Pancreas (tissue), 10 donors: ENCODE results near the gene TWF2. TPM values are rescaled to one million over a fixed set of nuclear protein-coding genes. Genes with fewer than 3 reads are reported as not detected.
A peak's percentile ranks its signal among the peaks of the same experiment; 100 is the strongest.

Experiments used
- ATAC-seq, 4 donors: fragments of 200-7000 bp; cut with Tn5 transposase; one replicate each; pipeline versions ENCODE4 v1.8.0 to v1.9.1; 2020; ENCODE audit warnings: mild to moderate bottlenecking in 4 of 4, moderate library complexity in 4 of 4
- DNase-seq, 6 donors: peaks; one replicate each; pipeline ENCODE4 v3.0.0-alpha.2; 2020
- FAIRE-seq: peaks from 2 replicates; lab custom pipeline; 2012; peaks lifted over from hg19 to GRCh38; lab: Jason Lieb, UNC
- H3K27ac ChIP-seq, 4 donors: fragments of 200-600 bp; sonication (generic); 1 replicate in 3 of 4; 2 replicates in 1 of 4; pipeline versions ENCODE4 v1.5.0 to v1.8.0; 2020
- H3K27me3 ChIP-seq, 4 donors: fragments of 200-600 bp; one replicate each; pipeline ENCODE4 v1.8.0; 2021
- H3K36me3 ChIP-seq, 3 donors: fragments of 200-600 bp; sonication (generic) in 1 of 3; one replicate each; pipeline versions ENCODE4 v1.5.0 to v1.8.0; 2020 to 2021
- H3K4me1 ChIP-seq, 3 donors: fragments of 200-600 bp; one replicate each; pipeline ENCODE4 v1.8.0; 2021
- H3K4me3 ChIP-seq, 4 donors: fragments of 200-600 bp; sonication (generic) in 2 of 4; one replicate each; pipeline versions ENCODE4 v1.5.0 to v1.8.0; 2020 to 2021
- H3K9me3 ChIP-seq, 4 donors: fragments of 200-600 bp; one replicate each; pipeline ENCODE4 v1.8.0; 2021
- CTCF ChIP-seq, 4 donors: fragments of 200-600 bp; sonication (generic) in 3 of 4; IDR thresholded peaks; one replicate each; pipeline versions ENCODE4 v1.5.0 to v1.8.0; 2021; ENCODE audit warnings: antibody characterized with exemption in 4 of 4
- WGBS, 2 donors: extraction: QIAGEN DNeasy Blood & Tissue Kit; methylation state at CpG; one replicate each; pipeline ENCODE4 v1.1.7; 2013; 5-methylcytosine and 5-hydroxymethylcytosine counted together
- intact Hi-C, 3 donors: fragments of 100-400 bp; cut with DNase I; formaldehyde crosslinking; loops; one replicate each; pipeline versions ENCODE4 v1.11.1 to v1.14.2; 2022
- polyA plus RNA-seq, 2 donors: library from polyadenylated mRNA; stranded (reverse); fragments of 200-250 nt; gene quantifications; one replicate each; pipeline ENCODE4 v1.2.3, GENCODE V29; 2013
- total RNA-seq, 6 donors: library from RNA; stranded (reverse); fragmentation: NEBNext Ultra II Directional in 4 of 6; extraction: Animal tissue kit (Norgen Biotek cat#: 25700) in 4 of 6; gene quantifications; one replicate each; pipeline versions ENCODE4 v1.2.1 to v1.2.4, GENCODE V29; 2021 to 2023
- donor health status: healthy with polysubstance abuse.
- donor health status: DM: no; HTN: no; CAD: no; lungs with moderate emphysema.
- donor health status: DM: no; HTN: no; CAD: no.
- donor health status: control.
- donor health status: control.
- donor health status: Bipolar disorder and iron deficiency.
- donor health status: DM: yes; HTN: yes; CAD: no.
- donor health status: DM: no; HTN: no; CAD: no.
- donor health status: DM: no; HTN: no; CAD: no.
- donor health status: DM: yes; HTN: yes; CAD: no.

Gene TWF2
- total and polyA plus RNA-seq, 8 donors: 8.9 to 26.8 (median 12.3) TPM

GRCh38 chr3:52246264-52246620 lies 7.3 kb upstream of the TWF2 start:
- FAIRE-seq: no peak
- TF ChIP-seq CTCF (IDR thresholded peaks at IDR 0.05): no peak
- Histone ChIP-seq H3K27ac (peak overlapping the region in 3 of 4 donors; percentile 46 to 64 (median 60)), H3K36me3 (no peaks in the 10 kb centered on the region), H3K27me3 (no peaks in the 10 kb centered on the region), H3K4me1 (peaks cover 0 to 3% (median 0%) of the 10 kb centered on the region in 3 donors), H3K9me3 (no peaks in the 10 kb centered on the region), H3K4me3 (peak overlapping the region; percentile 26 to 59 (median 42))
- WGBS, 2 donors: 57 to 61% methylated on average over 8 of the region's 8 CpGs
- ATAC-seq: peak in 2 of 4 donors; percentile 3 to 5
- no peak for DNase-seq
- intact Hi-C loops: no loop called here

GRCh38 chr3:52245322-52246263 lies 6.6 kb upstream of the TWF2 start, which contains the start of gene PPM1M:
TSS of gene PPM1M (plus strand) at chr3:52245759. CDS start at chr3:52245825, 66 bp downstream.
- FAIRE-seq: no peak
- TF ChIP-seq CTCF (IDR thresholded peaks at IDR 0.05): no peak
- Histone ChIP-seq H3K9me3 (no peaks in the 10 kb centered on the region), H3K4me1 (peaks cover 0 to 3% (median 0%) of the 10 kb centered on the region in 3 donors), H3K27ac (peak within 1 kb of the TSS in 3 of 4 donors; percentile 46 to 73 (median 60)), H3K36me3 (no peaks in the 10 kb centered on the region), H3K27me3 (no peaks in the 10 kb centered on the region), H3K4me3 (peak within 1 kb of the TSS; percentile 40 to 59 (median 46))
- 4 to 5% methylated on average over 77 to 98 of the region's 98 CpGs for whole genome bisulfite sequencing, 2 donors
- peak in 5 of 6 donors; percentile 34 to 80 (median 47) for DNase-seq
- ATAC-seq: peak; percentile 42 to 67 (median 56)
- intact Hi-C loops: no loop called here

GRCh38 chr3:52243791-52244628 lies 5.1 kb upstream of the TWF2 start:
- intact Hi-C loops: no loop called here
- no peak for FAIRE-seq
- no peak for TF ChIP-seq CTCF (IDR thresholded peaks at IDR 0.05)
- peak in 2 of 6 donors; percentile 29 to 58 for DNase-seq
- no peaks in the 10 kb centered on the region for H3K27me3 ChIP-seq
- H3K4me1 ChIP-seq: peaks cover 0 to 9% (median 0%) of the 10 kb centered on the region in 3 donors
- H3K9me3 ChIP-seq: no peaks in the 10 kb centered on the region
- no peaks in the 10 kb centered on the region for H3K36me3 ChIP-seq
- WGBS, 2 donors: 88 to 90% methylated on average over 9 of the region's 9 CpGs
- peak in 2 of 4 donors; percentile 13 to 28 for ATAC-seq
- no peak overlapping the region for H3K4me3 ChIP-seq
- H3K27ac ChIP-seq: peak overlapping the region in 2 of 4 donors; percentile 60 to 73

GRCh38 chr3:52242039-52242438 lies 3.1 kb upstream of the TWF2 start:
- H3K4me1 ChIP-seq: peaks cover 10 to 22% (median 16%) of the 10 kb centered on the region in 3 donors
- FAIRE-seq: no peak
- no peaks in the 10 kb centered on the region for H3K9me3 ChIP-seq

More at GRCh38 chr3:52242039-52242438, 3.1 kb upstream of the TWF2 start:
- DNase-seq (no peak), ATAC-seq (no peak)
- intact Hi-C loops: no loop called here
- Histone ChIP-seq H3K4me3 (no peak overlapping the region), H3K36me3 (no peaks in the 10 kb centered on the region), H3K27ac (no peak overlapping the region), H3K27me3 (no peaks in the 10 kb centered on the region)
- no peak for TF ChIP-seq CTCF (IDR thresholded peaks at IDR 0.05)
- WGBS, 2 donors: 81 to 88% methylated on average over 1 of the region's 1 CpG
